ENCODE measurements around the gene CCDC154.
"Not testable (repeated sequence)": the region's sequence is repeated elsewhere in the genome, so short reads cannot be mapped to it uniquely, and the experiment has no call there.

The CCDC154 gene

DNA sequence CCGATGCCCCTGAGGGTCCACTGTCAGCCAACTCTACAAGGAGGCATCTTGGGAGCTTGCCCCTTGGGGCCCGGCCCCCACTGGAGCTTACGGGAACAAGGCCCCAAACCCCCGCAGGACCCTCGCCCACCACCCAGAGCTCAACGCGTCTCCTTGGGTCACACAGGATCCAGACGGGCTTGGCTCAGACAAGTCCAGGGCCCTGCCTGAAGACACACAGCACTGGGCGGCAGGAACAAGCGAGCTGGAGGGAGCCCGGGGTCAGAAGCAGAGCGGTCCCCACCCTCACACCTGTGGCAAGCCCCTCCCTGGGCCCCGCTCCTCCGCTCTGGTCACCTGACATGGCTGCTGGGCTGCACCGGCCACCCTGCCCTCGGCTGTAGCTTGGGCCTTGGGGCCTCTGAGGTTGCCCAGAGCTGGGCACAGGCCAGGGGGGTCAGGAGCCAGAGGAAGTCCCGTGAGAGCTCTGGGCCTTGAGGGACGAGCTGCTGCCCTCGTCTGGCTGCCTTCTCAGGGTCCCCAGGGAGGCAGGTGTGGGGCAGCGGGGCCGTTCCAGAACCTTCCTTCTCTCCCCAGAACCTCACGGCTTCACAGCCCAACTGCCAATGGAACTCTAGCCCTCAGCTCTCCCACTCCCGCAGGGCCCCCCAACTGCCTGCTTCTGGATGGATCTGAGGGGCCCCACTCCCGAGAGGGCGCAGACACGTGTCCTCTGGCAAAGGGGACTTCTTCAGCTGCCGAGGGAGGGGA, at the start of gene CCDC154:
CCDC154 (minus strand) TSS at position 577 of the 750 bp plus-strand sequence; CDS start at position 343, 234 bp downstream.
- DNase-seq (ENCODE audit: low read depth in 2 of 2), result no peak

- DNase-seq (ENCODE audit: low read depth in 2 of 2), result no peak
Observed at GRCh38 chr16:1493746-1494094, 49.4 kb upstream of the CCDC154 start.

DNA sequence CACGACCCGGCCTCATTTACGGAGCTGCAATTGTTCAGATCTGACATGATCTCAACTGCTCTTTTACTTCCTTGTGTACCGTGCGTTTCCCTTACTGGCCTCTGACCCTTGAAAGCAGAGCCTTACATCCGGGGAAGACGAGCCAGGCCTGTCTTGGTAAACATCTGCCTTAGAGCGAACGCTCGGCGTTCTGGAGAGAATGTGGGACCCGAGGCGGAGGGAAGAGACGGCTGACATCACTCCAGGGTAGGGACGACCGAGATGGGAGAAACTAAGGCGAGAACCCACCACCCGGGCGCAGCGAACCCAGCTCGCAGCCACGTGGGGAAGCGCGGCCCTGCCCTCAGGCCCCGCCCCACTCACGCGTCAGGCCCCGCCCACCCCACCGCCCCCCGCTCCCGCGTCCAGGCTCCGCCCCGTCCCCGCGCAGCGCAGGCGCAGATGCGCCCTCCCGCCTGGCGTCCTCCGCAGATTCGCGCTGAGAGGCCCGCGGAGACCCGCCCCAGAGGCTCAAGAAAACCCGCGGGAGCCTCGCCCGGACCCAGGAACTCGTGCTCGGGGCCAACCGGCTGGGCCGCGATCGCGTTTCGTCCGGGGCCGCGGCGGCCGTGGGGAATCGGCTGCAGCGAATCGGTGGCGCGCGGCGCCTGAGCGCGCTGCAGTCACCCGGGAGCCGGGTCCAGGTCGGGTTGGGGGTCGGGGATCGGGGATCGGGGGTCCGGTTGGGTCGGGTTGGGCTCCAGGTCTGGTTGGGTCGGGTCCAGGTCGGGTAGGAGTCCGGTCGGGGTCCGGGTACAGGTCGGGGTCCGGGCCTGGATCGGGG, 48.8 kb upstream of the CCDC154 start, which contains the start of gene TELO2:
TELO2 (plus strand) TSS at position 438 of the 823 bp plus-strand sequence. CDS start 922 bp downstream, outside the sequence.
- peak; percentile 64 to 81 for DNase-seq (ENCODE audit: low read depth in 2 of 2)

DNA sequence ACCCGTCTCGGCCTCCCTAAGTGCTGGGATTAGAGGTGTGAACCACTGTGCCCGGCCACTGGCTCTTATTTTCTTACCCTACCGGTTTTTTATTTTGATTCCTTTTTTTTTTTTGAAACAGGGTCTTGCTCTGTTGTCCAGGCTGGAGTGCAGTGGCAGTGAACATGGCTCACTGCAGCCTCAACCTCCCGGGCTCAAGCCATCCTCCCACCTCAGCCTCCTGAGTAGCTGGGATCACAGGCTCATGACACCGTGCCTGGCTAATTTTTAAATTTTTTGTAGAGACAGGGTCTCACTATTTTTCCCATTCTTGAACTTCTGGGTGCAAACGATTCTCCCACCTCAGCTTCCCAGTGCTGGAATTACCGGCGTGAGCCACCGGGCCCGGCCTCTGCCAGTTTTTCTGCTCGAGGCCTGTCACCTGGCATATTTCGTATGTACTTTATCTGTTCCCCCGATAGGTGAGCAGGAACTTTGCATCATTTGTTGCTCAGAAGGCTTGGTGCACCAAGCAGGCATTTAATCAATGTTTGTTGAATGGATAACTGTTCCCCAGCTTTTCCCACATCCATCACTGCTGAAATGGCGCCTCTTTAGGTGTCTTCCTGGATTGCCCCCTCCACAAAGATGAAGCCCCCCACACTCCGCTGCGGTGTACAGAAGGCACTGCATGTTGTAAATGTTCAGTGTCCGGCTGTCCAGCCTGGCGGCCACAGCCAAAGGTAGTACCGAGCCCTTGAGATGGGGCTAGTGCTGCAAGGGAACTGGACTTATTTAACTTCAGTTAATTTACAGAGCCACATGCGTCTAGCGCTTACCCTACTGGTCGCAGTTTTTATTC, 47.9 kb upstream of the CCDC154 start:
- DNase-seq (ENCODE audit: low read depth in 2 of 2), result no peak

- no peak for DNase-seq (ENCODE audit: low read depth in 2 of 2)
Observed at GRCh38 chr16:1491327-1491726, 47.0 kb upstream of the CCDC154 start.

GRCh38 chr16:1489077-1489476, 44.7 kb upstream of the CCDC154 start:
- no peak for DNase-seq (ENCODE audit: low read depth in 2 of 2)

GRCh38 chr16:1488619-1489018, 44.3 kb upstream of the CCDC154 start, which contains the start of gene PTX4:
PTX4 (minus strand) TSS chr16:1488944; CDS start chr16:1488909, 35 bp downstream.
- no peak for DNase-seq (ENCODE audit: low read depth in 2 of 2)

DNA sequence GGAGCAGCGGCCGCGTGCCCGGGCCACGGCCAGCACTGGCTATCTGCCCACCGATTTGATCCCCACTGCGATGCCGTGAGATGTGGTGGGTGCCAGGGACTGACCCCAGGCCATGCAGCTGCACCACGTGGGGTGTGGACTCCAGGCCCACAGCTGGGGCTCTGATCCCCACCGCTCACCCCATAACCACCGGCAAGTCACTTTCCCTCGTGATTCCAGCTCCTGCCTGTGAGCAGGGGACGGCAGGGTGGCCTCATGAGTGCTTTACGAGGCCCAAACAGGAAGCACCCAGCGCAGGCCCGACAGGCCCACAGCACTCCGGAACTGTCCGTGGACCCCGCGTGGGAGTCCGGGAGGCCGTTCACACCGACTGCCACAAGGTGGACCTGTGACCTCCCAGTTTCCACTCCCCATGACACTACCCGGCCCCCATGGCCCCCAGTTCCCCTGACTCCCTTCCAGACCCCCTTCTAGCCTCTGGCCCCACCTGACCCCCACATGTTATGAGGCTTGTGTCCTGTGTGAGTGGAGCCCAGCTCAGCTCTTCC, 43.8 kb upstream of the CCDC154 start:
- DNase-seq (ENCODE audit: low read depth in 2 of 2), result no peak

- no peak for DNase-seq (ENCODE audit: low read depth in 2 of 2)
Observed at GRCh38 chr16:1487395-1488053, 43.2 kb upstream of the CCDC154 start.

DNA sequence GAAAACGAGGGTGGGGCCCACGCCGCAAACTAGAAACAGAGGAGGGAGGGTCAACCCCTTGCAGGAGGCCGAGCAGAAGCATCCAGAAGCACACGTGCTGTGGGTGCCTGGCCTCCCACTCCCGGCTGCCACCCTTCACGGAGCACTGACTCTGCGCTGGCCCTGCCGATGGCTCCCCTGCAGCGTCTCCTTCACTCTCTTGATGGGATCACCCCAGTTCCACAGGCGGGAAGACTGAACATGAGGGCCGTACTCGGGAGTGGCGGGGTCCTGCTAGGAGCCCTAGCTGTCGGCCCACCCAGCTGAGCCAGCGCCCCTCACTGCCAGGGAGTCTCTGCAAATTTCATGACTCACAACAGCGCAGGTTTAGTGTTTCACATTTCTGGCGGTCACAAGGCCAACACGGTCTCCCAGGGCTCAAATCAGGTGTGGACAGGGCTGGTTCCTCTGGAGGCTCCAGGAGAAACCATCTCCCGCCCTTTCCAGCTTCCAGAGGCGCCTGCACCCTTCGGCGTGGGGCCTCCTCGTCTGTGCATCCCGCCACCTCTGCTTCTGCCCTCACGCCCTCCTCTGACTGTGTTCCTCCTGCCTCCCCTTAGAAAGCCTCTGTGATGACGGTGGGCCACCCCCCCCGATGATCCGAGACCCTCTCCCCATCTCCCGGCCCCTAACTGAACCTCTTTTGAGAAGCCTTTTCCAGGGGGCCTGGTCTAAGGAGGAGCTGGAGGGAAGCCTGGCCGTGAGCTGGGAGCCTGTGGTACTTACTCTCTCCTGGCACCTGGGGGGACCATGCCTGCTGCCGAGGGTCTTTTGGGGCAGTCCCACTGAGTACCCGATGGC, 42.4 kb upstream of the CCDC154 start:
- no peak for DNase-seq (ENCODE audit: low read depth in 2 of 2)

- DNase-seq (ENCODE audit: low read depth in 2 of 2), result no peak
Observed at GRCh38 chr16:1485847-1486496, 41.6 kb upstream of the CCDC154 start.

- no peak for DNase-seq (ENCODE audit: low read depth in 2 of 2)
Observed at GRCh38 chr16:1481906-1482835, 37.8 kb upstream of the CCDC154 start.

DNA sequence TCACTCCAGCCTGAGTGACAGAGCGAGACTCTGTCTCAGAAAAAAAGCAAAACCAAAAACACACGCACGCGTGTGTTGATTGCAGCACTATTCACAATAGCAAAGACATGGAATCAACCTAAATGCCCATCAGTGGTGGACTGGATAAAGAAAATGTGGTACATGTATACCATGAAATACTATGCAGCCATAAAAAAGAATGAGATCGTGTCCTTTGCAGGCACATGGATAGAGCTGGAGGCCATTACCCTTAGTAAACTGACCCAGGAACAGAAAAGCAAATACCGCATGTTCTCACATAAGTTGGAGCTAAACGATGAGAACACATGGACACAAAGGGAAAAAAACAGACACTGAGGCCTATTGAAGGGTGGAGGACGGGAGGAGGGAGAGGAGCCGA, 34.6 kb upstream of the CCDC154 start:
- DNase-seq (ENCODE audit: low read depth in 2 of 2), result not testable (repeated sequence)

GRCh38 chr16:1477033-1477432, 32.7 kb upstream of the CCDC154 start:
- no peak for DNase-seq (ENCODE audit: low read depth in 2 of 2)

DNA sequence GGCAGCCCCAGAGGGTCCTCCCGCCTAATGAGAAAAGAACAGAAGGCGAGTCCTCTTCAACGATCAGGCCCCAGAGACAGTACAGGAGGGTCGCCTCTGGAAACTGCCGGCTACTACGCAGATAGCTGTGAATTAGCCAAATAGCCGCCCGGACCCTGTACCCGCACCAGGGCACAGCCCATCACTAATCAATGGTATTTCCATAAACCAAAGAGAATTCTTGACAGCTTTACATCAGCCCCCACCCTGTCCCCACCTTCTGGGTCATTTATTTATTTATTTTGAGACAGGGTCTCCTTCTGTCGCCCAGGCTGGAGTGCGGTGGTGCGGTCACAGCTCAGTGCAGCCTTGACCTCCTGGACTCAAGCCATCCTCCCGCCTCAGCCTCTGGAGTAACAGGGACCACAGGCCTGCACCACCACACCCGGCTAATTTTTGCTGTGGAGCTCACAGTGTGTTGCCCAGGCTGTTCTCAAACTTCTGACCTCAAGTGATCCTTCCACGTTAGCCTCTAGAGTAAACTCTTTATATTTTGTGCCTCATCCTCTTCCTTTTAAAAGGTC, 31.3 kb upstream of the CCDC154 start:
- DNase-seq (ENCODE audit: low read depth in 2 of 2), result no peak

- DNase-seq (ENCODE audit: low read depth in 2 of 2), result peak; percentile 67 to 85
Observed at GRCh38 chr16:1474796-1475551, 30.6 kb upstream of the CCDC154 start, which contains the start of gene CLCN7. CLCN7 (minus strand) TSS chr16:1475028; CDS start chr16:1474974, 54 bp downstream.

GRCh38 chr16:1474082-1474795, 29.9 kb upstream of the CCDC154 start:
- no peak for DNase-seq (ENCODE audit: low read depth in 2 of 2)

Measured in stimulated activated CD8-positive, alpha-beta memory T cell treated with anti-CD3 and anti-CD28 coated beads, Interleukin-7, amount 100 ng/mL, for 4 hours (primary cell).